H9 (cell line): ENCODE results near the gene TFDP1. TPM values are rescaled to one million over a fixed set of nuclear protein-coding genes. Genes with fewer than 3 reads are reported as not detected.

Experiments
- DNase-seq: peaks from one replicate; pipeline ENCODE4 v3.0.0-alpha.2; 2017
- H2AFZ ChIP-seq: one replicate; pipeline ENCODE4 v1.6.1; 2013; ENCODE audit warnings: mild to moderate bottlenecking, low read length, control low read depth, moderate library complexity
- H2AK5ac ChIP-seq: 2 replicates; pipeline ENCODE4 v1.6.1; 2013; ENCODE audit warnings: low read length, control low read depth, mixed read lengths; ENCODE audit not compliant: insufficient read length
- H2BK120ac ChIP-seq: one replicate; pipeline ENCODE4 v1.6.1; 2013; ENCODE audit warnings: low read depth, mild to moderate bottlenecking, low read length, control low read depth, inconsistent platforms; ENCODE audit not compliant: poor library complexity, severe bottlenecking
- H2BK12ac ChIP-seq: 2 replicates; pipeline ENCODE4 v1.6.1; 2013; ENCODE audit warnings: low read length, control low read depth, mixed read lengths, low read depth; ENCODE audit not compliant: insufficient read length
- H2BK15ac ChIP-seq: 2 replicates; pipeline ENCODE4 v1.6.1; 2013; ENCODE audit warnings: low read depth, low read length, control low read depth
- H2BK20ac ChIP-seq: one replicate; pipeline ENCODE4 v1.6.1; 2013; ENCODE audit warnings: low read depth, mild to moderate bottlenecking, low read length, control low read depth, inconsistent platforms; ENCODE audit not compliant: poor library complexity, severe bottlenecking
- H2BK5ac ChIP-seq: 2 replicates; pipeline ENCODE4 v1.6.1; 2013; ENCODE audit warnings: low read length, control low read depth, mixed read lengths; ENCODE audit not compliant: insufficient read length
- H3K14ac ChIP-seq: 2 replicates; pipeline ENCODE4 v1.6.1; 2013; ENCODE audit warnings: low read length, control low read depth; ENCODE audit not compliant: insufficient read depth
- H3K18ac ChIP-seq: 2 replicates; pipeline ENCODE4 v1.6.1; 2013; ENCODE audit warnings: low read depth, mild to moderate bottlenecking, mixed read lengths, low read length, control low read depth; ENCODE audit not compliant: insufficient read length
- H3K23ac ChIP-seq: 2 replicates; pipeline ENCODE4 v1.6.1; 2013; ENCODE audit warnings: low read length, control low read depth, mixed read lengths, low read depth; ENCODE audit not compliant: insufficient read length
- H3K23me2 ChIP-seq: 2 replicates; pipeline ENCODE4 v1.6.1; 2013; ENCODE audit warnings: low read depth, mild to moderate bottlenecking, mixed read lengths, low read length, control low read depth; ENCODE audit not compliant: insufficient read length, poor library complexity, severe bottlenecking
- H3K27ac ChIP-seq: 2 replicates; pipeline ENCODE4 v1.5.1; 2013; ENCODE audit warnings: low read length, control low read depth, mixed read lengths, low read depth; ENCODE audit not compliant: insufficient read length
- H3K27me3 ChIP-seq: 2 replicates; pipeline ENCODE4 v1.6.1; 2013; ENCODE audit warnings: low read length, control low read depth, inconsistent platforms; ENCODE audit not compliant: insufficient read depth
- H3K4ac ChIP-seq: 2 replicates; pipeline ENCODE4 v1.6.1; 2013; ENCODE audit warnings: low read depth, mild to moderate bottlenecking, control low read depth, inconsistent platforms, low read length, moderate library complexity
- H3K4me1 ChIP-seq: 2 replicates; pipeline ENCODE4 v1.6.1; 2013; ENCODE audit warnings: low read length, control low read depth, inconsistent platforms; ENCODE audit not compliant: insufficient read depth
- H3K4me2 ChIP-seq: 2 replicates; pipeline ENCODE4 v1.6.1; 2013; ENCODE audit warnings: low read length, control low read depth, mixed read lengths; ENCODE audit not compliant: insufficient read length, insufficient read depth
- H3K56ac ChIP-seq: 2 replicates; pipeline ENCODE4 v1.6.1; 2013; ENCODE audit warnings: low read depth, mild to moderate bottlenecking, mixed read lengths, low read length, control low read depth; ENCODE audit not compliant: insufficient read length
- H3K79me1 ChIP-seq: 2 replicates; pipeline ENCODE4 v1.6.1; 2013; ENCODE audit warnings: low read depth, mild to moderate bottlenecking, moderate library complexity, low read length, control low read depth, inconsistent platforms; ENCODE audit not compliant: insufficient read depth, poor library complexity, severe bottlenecking
- H3K79me2 ChIP-seq: 2 replicates; pipeline ENCODE4 v1.6.1; 2013; ENCODE audit warnings: low read length, control low read depth, inconsistent platforms; ENCODE audit not compliant: insufficient read depth
- H3K9ac ChIP-seq: 2 replicates; pipeline ENCODE4 v1.6.1; 2013; ENCODE audit warnings: low read length, control low read depth, mixed read lengths; ENCODE audit not compliant: insufficient read length; ENCODE audit errors: extremely low read depth
- H3K9me3 ChIP-seq: one replicate; pipeline ENCODE4 v1.6.1; 2013; ENCODE audit warnings: low read depth, low read length, inconsistent platforms; ENCODE audit not compliant: control insufficient read depth
- H3T11ph ChIP-seq: one replicate; pipeline ENCODE4 v1.6.1; 2013; ENCODE audit warnings: mild to moderate bottlenecking, low read length, control low read depth, inconsistent platforms
- H4K20me1 ChIP-seq: one replicate; pipeline ENCODE4 v1.6.1; 2013; ENCODE audit not compliant: control insufficient read depth, insufficient read length, insufficient read depth
- H4K5ac ChIP-seq: 2 replicates; pipeline ENCODE4 v1.6.1; 2013; ENCODE audit warnings: low read depth, mild to moderate bottlenecking, mixed read lengths, low read length, control low read depth; ENCODE audit not compliant: insufficient read length
- H4K8ac ChIP-seq: replicated peaks from 2 replicates; pipeline ENCODE4 v1.6.1; 2013; ENCODE audit warnings: low read length, control low read depth, mixed read lengths, low read depth; ENCODE audit not compliant: insufficient read length
- H4K91ac ChIP-seq: 2 replicates; pipeline ENCODE4 v1.6.1; 2013; ENCODE audit warnings: low read depth, mild to moderate bottlenecking, moderate library complexity, mixed read lengths, low read length, control low read depth; ENCODE audit not compliant: insufficient read length
- H3K27ac Mint-ChIP-seq, 3 experiments: 2 replicates in 2 of 3; 3 replicates in 1 of 3; pipeline ENCODE4 v1.8.0; 2020 to 2021; ENCODE audit warnings: mixed read lengths in 3 of 3, mild to moderate bottlenecking in 1 of 3, moderate library complexity in 1 of 3
- H3K27me3 Mint-ChIP-seq: 2 replicates; pipeline ENCODE4 v1.8.0; 2021; ENCODE audit warnings: low read depth, mild to moderate bottlenecking, moderate library complexity, mixed read lengths
- H3K36me3 Mint-ChIP-seq, 3 experiments: 2 replicates in 2 of 3; 3 replicates in 1 of 3; pipeline ENCODE4 v1.8.0; 2020 to 2021; ENCODE audit warnings: low read depth in 3 of 3, mixed read lengths in 3 of 3; ENCODE audit not compliant: insufficient read depth in 1 of 3
- H3K4me1 Mint-ChIP-seq, 2 experiments: 2 replicates each; pipeline ENCODE4 v1.8.0; 2020; ENCODE audit warnings: mixed read lengths in 2 of 2
- H3K4me3 Mint-ChIP-seq, 2 experiments: 2 replicates in 1 of 2; 3 replicates in 1 of 2; pipeline ENCODE4 v1.8.0; 2020 to 2021; ENCODE audit warnings: mild to moderate bottlenecking in 2 of 2, mixed read lengths in 2 of 2, moderate library complexity in 1 of 2
- H3K9me3 Mint-ChIP-seq, 2 experiments: 2 replicates in 1 of 2; 3 replicates in 1 of 2; pipeline ENCODE4 v1.8.0; 2020; ENCODE audit warnings: mild to moderate bottlenecking in 2 of 2, mixed read lengths in 2 of 2, moderate library complexity in 1 of 2
- CTCF ChIP-seq: fragments of 200-600 bp; sonication (generic); conservative IDR thresholded peaks from 3 replicates; pipeline ENCODE4 v1.8.0; 2021; ENCODE audit warnings: antibody characterized with exemption, mild to moderate bottlenecking
- WGBS: extraction: QIAGEN DNeasy Blood & Tissue Kit; methylation state at CpG from one replicate; pipeline ENCODE4 v1.1.7; 2013; ENCODE audit warnings: missing lambda C conversion rate, low lambda C conversion rate, mixed read lengths; ENCODE audit not compliant: insufficient read length; ENCODE audit errors: extremely low coverage; 5-methylcytosine and 5-hydroxymethylcytosine counted together
- total RNA-seq: library from RNA; stranded (reverse); gene quantifications from 2 replicates; pipeline ENCODE4 v1.2.1, GENCODE V29; 2021

Gene TFDP1
- total RNA-seq, 1 experiment from 2014 or later = 111 TPM

- no peak overlapping the region for H3T11ph ChIP-seq
- H3K79me1 ChIP-seq = no peaks in the 10 kb centered on the region
- no peaks in the 10 kb centered on the region for H4K20me1 ChIP-seq
- no peak overlapping the region for H3K4ac ChIP-seq
- peaks cover 15% of the 10 kb centered on the region; the same call in 1 of the 2 replicates for H3K79me2 ChIP-seq
- no peaks in the 10 kb centered on the region for H3K9me3 ChIP-seq
- Mint-ChIP-seq H3K27me3 (peaks cover 1% of the 10 kb centered on the region; the same call in 1 of the 2 replicates), H3K4me3 (no peak overlapping the region), H3K9me3 (no peaks in the 10 kb centered on the region), H3K4me1 (peaks cover 0 to 4% of the 10 kb centered on the region in 2 experiments; a peak in 2 of 4 replicates), H3K27ac (peak overlapping the region; percentile 35 to 89 (median 81)), H3K36me3 (peaks cover 35 to 53% (median 46%) of the 10 kb centered on the region in 3 experiments)
- H2AFZ ChIP-seq = no peak overlapping the region
- H3K9ac ChIP-seq = no peak overlapping the region
- H2BK12ac ChIP-seq = no peak overlapping the region
- H3K23ac ChIP-seq = no peak overlapping the region
- H3K27ac ChIP-seq = no peak overlapping the region
- DNase-seq = no peak
- no peak overlapping the region for H4K91ac ChIP-seq
- H2BK5ac ChIP-seq = peak overlapping the region; percentile 47
- no peak overlapping the region for H3K18ac ChIP-seq
- no peak overlapping the region for H4K8ac ChIP-seq
- H3K4me2 ChIP-seq = no peak overlapping the region
- no peak overlapping the region for H2BK15ac ChIP-seq
- H2AK5ac ChIP-seq = no peak overlapping the region
- H3K14ac ChIP-seq = no peak overlapping the region; the same call in 1 of the 2 replicates
- no peak overlapping the region for H3K56ac ChIP-seq
- no peak overlapping the region for H2BK120ac ChIP-seq
- H3K23me2 ChIP-seq = no peaks in the 10 kb centered on the region
- no peak overlapping the region for H4K5ac ChIP-seq
- H2BK20ac ChIP-seq = no peak overlapping the region
- no peak for TF ChIP-seq CTCF
- no peaks in the 10 kb centered on the region for H3K27me3 ChIP-seq
- WGBS = no CpG with 5 or more reads among the region's 25 CpGs
- no peaks in the 10 kb centered on the region for H3K4me1 ChIP-seq
These were observed 23.5 kb downstream of the TFDP1 start for GRCh38 chr13:113607889-113608635.
